Testis (tissue), 2 donors: ENCODE data around the gene DOCK7.
A peak's percentile ranks its signal among the peaks of the same experiment; 100 is the strongest.

Source experiments
- POLR2A ChIP-seq: fragments of 450-650 bp; IDR thresholded peaks from one replicate; pipeline ENCODE4 v1.6.1; 2017; ENCODE audit warnings: antibody characterized with exemption, mild to moderate bottlenecking, moderate library complexity
- TF ChIP-seq, protein P1 (sequence below), 3 experiments: fragments of 450-650 bp in 2 of 3; fragments of 200-600 bp in 1 of 3; sonication (generic) in 1 of 3; IDR thresholded peaks; one replicate each; pipeline ENCODE4 v1.5.1; 2016 to 2019; ENCODE audit warnings: antibody characterized with exemption in 3 of 3, mild to moderate bottlenecking in 2 of 3, moderate library complexity in 1 of 3

DNA sequence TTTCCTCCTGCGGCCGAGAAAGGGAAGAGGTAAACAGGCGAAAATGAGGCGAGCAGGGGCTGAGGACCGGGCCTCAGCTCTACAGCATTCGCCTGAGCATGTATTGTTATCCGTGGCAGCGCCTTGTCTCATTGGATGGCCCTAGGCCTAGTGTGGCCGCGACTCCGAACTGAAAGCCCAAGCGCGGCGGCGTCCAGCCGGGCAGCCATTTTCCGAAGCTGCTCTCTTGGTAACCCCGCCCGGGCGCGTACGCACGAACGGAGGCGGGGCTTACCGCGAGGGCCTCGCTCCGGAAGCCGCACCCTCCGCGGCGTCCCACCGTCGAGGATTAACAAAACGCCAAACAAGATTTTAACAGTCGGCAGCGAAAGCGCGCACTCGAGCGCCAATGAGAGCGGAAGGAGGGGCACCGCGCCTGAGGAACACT, 252.1 kb downstream of the DOCK7 start:
- TF ChIP-seq, protein P1, sequence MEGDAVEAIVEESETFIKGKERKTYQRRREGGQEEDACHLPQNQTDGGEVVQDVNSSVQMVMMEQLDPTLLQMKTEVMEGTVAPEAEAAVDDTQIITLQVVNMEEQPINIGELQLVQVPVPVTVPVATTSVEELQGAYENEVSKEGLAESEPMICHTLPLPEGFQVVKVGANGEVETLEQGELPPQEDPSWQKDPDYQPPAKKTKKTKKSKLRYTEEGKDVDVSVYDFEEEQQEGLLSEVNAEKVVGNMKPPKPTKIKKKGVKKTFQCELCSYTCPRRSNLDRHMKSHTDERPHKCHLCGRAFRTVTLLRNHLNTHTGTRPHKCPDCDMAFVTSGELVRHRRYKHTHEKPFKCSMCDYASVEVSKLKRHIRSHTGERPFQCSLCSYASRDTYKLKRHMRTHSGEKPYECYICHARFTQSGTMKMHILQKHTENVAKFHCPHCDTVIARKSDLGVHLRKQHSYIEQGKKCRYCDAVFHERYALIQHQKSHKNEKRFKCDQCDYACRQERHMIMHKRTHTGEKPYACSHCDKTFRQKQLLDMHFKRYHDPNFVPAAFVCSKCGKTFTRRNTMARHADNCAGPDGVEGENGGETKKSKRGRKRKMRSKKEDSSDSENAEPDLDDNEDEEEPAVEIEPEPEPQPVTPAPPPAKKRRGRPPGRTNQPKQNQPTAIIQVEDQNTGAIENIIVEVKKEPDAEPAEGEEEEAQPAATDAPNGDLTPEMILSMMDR (IDR thresholded peaks at IDR 0.05): no peak
- peak; percentile 85 for TF ChIP-seq POLR2A
